ENCODE measurements around the gene RNF151. TPM values are rescaled to one million over a fixed set of nuclear protein-coding genes. Genes with fewer than 3 reads are reported as not detected.

The RNF151 gene
- total RNA-seq, 1 donor from 2014 or later: not detected

DNA sequence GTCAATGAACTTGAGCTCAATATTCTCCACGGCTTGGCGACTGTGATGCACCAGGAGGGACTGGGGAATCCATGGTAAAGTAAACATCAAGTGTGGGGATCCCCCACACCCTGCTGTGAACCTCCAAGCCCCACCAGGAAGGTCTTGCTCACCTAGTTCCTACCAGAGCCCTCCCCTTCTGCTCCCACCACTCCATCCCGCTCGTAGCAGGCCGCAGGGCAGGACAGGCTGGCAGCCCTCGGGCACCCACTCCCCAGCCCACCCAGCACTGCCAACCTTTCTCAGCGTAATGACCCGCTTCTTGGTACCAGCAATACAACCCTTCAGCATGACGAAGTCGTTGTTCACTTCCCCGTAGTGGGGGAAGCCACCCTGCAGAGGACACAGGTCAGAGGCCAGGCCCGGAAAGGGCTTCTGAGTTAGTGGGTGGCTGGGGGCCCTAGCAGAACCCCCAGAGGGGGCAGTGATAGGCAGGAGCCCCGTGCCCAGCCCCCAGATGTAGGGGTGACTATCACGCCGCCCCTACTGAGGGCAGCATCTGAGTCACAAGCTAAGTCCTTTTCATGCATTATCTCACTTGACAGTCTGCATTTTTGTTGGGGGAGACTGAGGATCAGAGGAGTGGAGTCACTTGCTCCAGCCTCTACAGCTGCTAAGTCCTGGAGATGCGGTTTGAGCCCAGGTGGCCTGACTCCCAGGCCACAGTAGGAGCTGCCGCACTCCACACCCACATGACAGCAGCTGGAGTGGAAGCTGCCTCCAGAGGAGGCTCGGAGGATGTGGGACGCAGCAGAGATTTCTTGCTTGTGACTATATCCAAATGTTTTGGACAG is 20.9 kb upstream of the RNF151 start:
- Mint-ChIP-seq H3K27me3 (ENCODE audit: low read depth) (no peaks in the 10 kb centered on the region), H3K36me3 (ENCODE audit: low read depth) (no peaks in the 10 kb centered on the region), H3K4me3 (no peak overlapping the region), H3K9me3 (no peaks in the 10 kb centered on the region), H3K27ac (ENCODE audit: unreplicated experiment) (no peak overlapping the region), H3K4me1 (peaks cover 14% of the 10 kb centered on the region)
- TF ChIP-seq, protein P1, sequence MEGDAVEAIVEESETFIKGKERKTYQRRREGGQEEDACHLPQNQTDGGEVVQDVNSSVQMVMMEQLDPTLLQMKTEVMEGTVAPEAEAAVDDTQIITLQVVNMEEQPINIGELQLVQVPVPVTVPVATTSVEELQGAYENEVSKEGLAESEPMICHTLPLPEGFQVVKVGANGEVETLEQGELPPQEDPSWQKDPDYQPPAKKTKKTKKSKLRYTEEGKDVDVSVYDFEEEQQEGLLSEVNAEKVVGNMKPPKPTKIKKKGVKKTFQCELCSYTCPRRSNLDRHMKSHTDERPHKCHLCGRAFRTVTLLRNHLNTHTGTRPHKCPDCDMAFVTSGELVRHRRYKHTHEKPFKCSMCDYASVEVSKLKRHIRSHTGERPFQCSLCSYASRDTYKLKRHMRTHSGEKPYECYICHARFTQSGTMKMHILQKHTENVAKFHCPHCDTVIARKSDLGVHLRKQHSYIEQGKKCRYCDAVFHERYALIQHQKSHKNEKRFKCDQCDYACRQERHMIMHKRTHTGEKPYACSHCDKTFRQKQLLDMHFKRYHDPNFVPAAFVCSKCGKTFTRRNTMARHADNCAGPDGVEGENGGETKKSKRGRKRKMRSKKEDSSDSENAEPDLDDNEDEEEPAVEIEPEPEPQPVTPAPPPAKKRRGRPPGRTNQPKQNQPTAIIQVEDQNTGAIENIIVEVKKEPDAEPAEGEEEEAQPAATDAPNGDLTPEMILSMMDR (conservative IDR thresholded peaks at IDR 0.05): no peak
- no peak for DNase-seq (ENCODE audit: low read depth, low spot score)

DNA sequence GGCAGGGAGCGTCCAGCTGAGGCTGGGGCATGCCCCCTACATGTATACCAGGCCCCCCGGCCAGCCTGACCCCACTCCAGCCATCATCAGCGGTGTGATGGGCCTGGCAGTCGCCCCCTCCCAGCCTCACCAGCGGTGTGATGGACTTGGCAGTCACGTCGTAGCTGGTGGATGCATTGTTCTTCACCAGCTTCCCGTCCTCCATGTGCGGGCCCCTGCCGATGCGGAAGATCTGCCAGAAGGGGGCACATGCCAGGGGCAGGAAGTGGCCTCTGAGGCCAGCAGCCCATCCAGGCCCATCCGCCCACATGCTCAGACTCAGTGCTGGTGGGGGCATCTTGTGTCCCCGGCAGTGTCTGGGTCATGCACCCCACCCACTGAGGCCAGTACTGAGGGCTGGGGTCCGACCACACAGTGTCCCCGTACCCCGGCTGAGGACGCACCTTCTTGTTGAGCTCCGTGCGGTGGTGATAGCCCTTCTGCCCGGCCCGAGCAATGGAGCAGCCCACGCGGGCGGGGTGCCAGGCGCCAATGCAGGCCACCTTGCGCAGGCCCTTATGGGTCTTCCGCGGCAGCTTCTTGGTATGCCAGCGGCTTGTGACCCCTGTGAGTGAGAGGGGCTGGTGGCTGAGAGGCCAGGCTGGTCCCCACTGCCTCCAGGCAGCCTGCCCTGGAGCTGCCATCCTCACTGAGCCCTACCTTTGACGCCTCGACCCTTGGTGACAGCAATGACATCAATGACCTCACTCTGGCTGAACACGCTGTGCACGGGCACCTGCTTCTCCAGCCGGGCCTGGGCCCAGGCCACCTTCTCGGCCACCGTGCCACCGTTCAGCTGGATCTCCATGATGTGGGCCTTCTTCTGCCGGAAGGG is 19.9 kb upstream of the RNF151 start:
- Mint-ChIP-seq H3K27me3 (ENCODE audit: low read depth) (no peaks in the 10 kb centered on the region), H3K36me3 (ENCODE audit: low read depth) (no peaks in the 10 kb centered on the region), H3K9me3 (no peaks in the 10 kb centered on the region), H3K4me1 (peaks cover 9% of the 10 kb centered on the region), H3K4me3 (no peak overlapping the region), H3K27ac (ENCODE audit: unreplicated experiment) (no peak overlapping the region)
- TF ChIP-seq, protein P1 (conservative IDR thresholded peaks at IDR 0.05): no peak
- DNase-seq (ENCODE audit: low read depth, low spot score): no peak

GRCh38 chr16:1947369-1947670 is 19.3 kb upstream of the RNF151 start:
- TF ChIP-seq, protein P1 (conservative IDR thresholded peaks at IDR 0.05): no peak
- Mint-ChIP-seq H3K4me1 (peaks cover 9% of the 10 kb centered on the region), H3K4me3 (no peak overlapping the region), H3K36me3 (ENCODE audit: low read depth) (no peaks in the 10 kb centered on the region), H3K9me3 (no peaks in the 10 kb centered on the region), H3K27me3 (ENCODE audit: low read depth) (no peaks in the 10 kb centered on the region), H3K27ac (ENCODE audit: unreplicated experiment) (no peak overlapping the region)
- no peak for DNase-seq (ENCODE audit: low read depth, low spot score)

- TF ChIP-seq, protein P1 (conservative IDR thresholded peaks at IDR 0.05): no peak
- Mint-ChIP-seq H3K4me1 (peaks cover 6% of the 10 kb centered on the region), H3K36me3 (ENCODE audit: low read depth) (no peaks in the 10 kb centered on the region), H3K9me3 (peaks cover 2% of the 10 kb centered on the region), H3K27me3 (ENCODE audit: low read depth) (no peaks in the 10 kb centered on the region), H3K27ac (ENCODE audit: unreplicated experiment) (no peak overlapping the region), H3K4me3 (no peak overlapping the region)
- DNase-seq (ENCODE audit: low read depth, low spot score): no peak
Observed at GRCh38 chr16:1949507-1949906, 17.1 kb upstream of the RNF151 start.

DNA sequence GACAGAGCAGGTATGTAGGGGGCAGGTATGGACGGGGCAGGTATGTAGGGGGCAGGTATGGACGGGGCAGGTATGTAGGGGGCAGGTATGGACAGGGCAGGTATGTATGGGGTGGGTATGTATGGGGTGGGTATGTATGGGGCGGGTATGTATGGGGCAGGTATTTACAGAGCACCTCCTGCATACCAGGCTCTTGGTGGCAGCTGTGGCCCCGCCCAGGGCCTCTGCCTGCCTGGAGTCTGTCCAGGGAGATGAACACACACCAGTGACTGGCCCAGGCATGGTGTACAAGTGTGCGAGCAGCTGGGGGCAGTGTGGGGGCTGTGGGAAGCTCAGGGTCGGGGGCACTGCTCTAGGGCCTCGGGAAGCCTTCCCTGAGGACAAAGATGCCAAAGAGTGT is 16.6 kb upstream of the RNF151 start:
- no peak for DNase-seq (ENCODE audit: low read depth, low spot score)
- no peak overlapping the region for H3K27ac Mint-ChIP-seq (ENCODE audit: unreplicated experiment)
- TF ChIP-seq, protein P1 (conservative IDR thresholded peaks at IDR 0.05): no peak
- H3K4me1 Mint-ChIP-seq: peaks cover 5% of the 10 kb centered on the region
- H3K27me3 Mint-ChIP-seq (ENCODE audit: low read depth): no peaks in the 10 kb centered on the region
- peaks cover 2% of the 10 kb centered on the region for H3K9me3 Mint-ChIP-seq
- no peaks in the 10 kb centered on the region for H3K36me3 Mint-ChIP-seq (ENCODE audit: low read depth)
- H3K4me3 Mint-ChIP-seq: no peak overlapping the region

Measured in neural crest cell (in vitro differentiated cells).